Esophagus squamous epithelium (tissue), 5 donors: ENCODE measurements around the gene UTS2. TPM values are rescaled to one million over a fixed set of nuclear protein-coding genes. Genes with fewer than 3 reads are reported as not detected.

Experiments used
- DNase-seq: peaks from one replicate; lab custom pipeline; 2025; lab: John Stamatoyannopoulos, UW
- H3K27ac ChIP-seq, 4 donors: fragments of 200-600 bp; sonication (generic); one replicate each; pipeline ENCODE4 v1.5.1; 2016 to 2019; ENCODE audit warnings: mild to moderate bottlenecking in 1 of 4
- H3K27me3 ChIP-seq, 4 donors: fragments of 200-600 bp; sonication (generic); 1 replicate in 3 of 4; 2 replicates in 1 of 4; pipeline versions ENCODE4 v1.5.1 to v1.6.0; 2017 to 2021; ENCODE audit warnings: antibody characterized with exemption in 1 of 4
- H3K36me3 ChIP-seq, 3 donors: fragments of 200-600 bp; sonication (generic); one replicate each; pipeline ENCODE4 v1.5.1; 2016 to 2019
- H3K4me1 ChIP-seq, 3 donors: fragments of 200-600 bp; sonication (generic); one replicate each; pipeline ENCODE4 v1.5.1; 2017 to 2019
- H3K4me3 ChIP-seq, 4 donors: fragments of 200-600 bp; sonication (generic); 1 replicate in 3 of 4; 2 replicates in 1 of 4; pipeline ENCODE4 v1.5.1; 2016 to 2019; ENCODE audit warnings: mild to moderate bottlenecking in 2 of 4, moderate library complexity in 1 of 4
- H3K9me3 ChIP-seq, 3 donors: fragments of 200-600 bp; sonication (generic); one replicate each; pipeline ENCODE4 v1.5.1; 2016 to 2019
- CTCF ChIP-seq, 6 experiments: fragments of 450-650 bp in 4 of 6; fragments of 200-600 bp in 2 of 6; sonication (generic) in 2 of 6; IDR thresholded peaks; one replicate each; pipeline ENCODE4 v1.5.1; 2016 to 2019; ENCODE audit warnings: antibody characterized with exemption in 6 of 6, mild to moderate bottlenecking in 4 of 6, moderate library complexity in 4 of 6
- POLR2A ChIP-seq, 4 donors: fragments of 450-650 bp; IDR thresholded peaks; one replicate each; pipeline ENCODE4 v1.6.1; 2017; ENCODE audit warnings: antibody characterized with exemption in 4 of 4, mild to moderate bottlenecking in 4 of 4, moderate library complexity in 3 of 4
- WGBS, 2 donors: methylation state at CpG; one replicate each; pipeline ENCODE4 v1.1.5; 2018; 5-methylcytosine and 5-hydroxymethylcytosine counted together
- intact Hi-C: fragments of 100-400 bp; cut with DNase I; formaldehyde crosslinking; loops from one replicate; pipeline ENCODE4 v1.15.0; 2022
- total RNA-seq, 4 donors: library from RNA; depleted of rRNA; stranded (reverse); fragments of >200 nt; gene quantifications; one replicate each; pipeline ENCODE4 v1.1.0, GENCODE V29; 2016
- donor health status: DM: yes; HTN: yes; CAD: no.

UTS2 gene
- total RNA-seq, 4 donors from 2014 or later = not detected

GRCh38 chr1:7865978-7866377 is 13.1 kb upstream of the UTS2 start:
- no peak for TF ChIP-seq CTCF (IDR thresholded peaks at IDR 0.05)
- no peak for DNase-seq
- Histone ChIP-seq H3K9me3 (no peaks in the 10 kb centered on the region), H3K4me1 (no peaks in the 10 kb centered on the region), H3K27ac (no peak overlapping the region), H3K4me3 (no peak overlapping the region), H3K36me3 (no peaks in the 10 kb centered on the region), H3K27me3 (no peaks in the 10 kb centered on the region)
- 83 to 89% methylated on average over 10 to 13 of the region's 16 CpGs for WGBS, 2 donors
- intact Hi-C loops = no loop called here

GRCh38 chr1:7863756-7864328 is 11.0 kb upstream of the UTS2 start:
- no peak overlapping the region for H3K27ac ChIP-seq
- intact Hi-C loops = no loop called here
- no peak for DNase-seq
- TF ChIP-seq CTCF (IDR thresholded peaks at IDR 0.05) = no peak
- no peak for TF ChIP-seq POLR2A (IDR thresholded peaks at IDR 0.05)
- no peaks in the 10 kb centered on the region for H3K9me3 ChIP-seq
- H3K27me3 ChIP-seq = no peaks in the 10 kb centered on the region
- H3K36me3 ChIP-seq = no peaks in the 10 kb centered on the region
- 68 to 71% methylated on average over 5 to 16 of the region's 17 CpGs for WGBS, 2 donors
- H3K4me3 ChIP-seq = no peak overlapping the region
- H3K4me1 ChIP-seq = no peaks in the 10 kb centered on the region

GRCh38 chr1:7862211-7863060 is 9.6 kb upstream of the UTS2 start:
- WGBS, 2 donors = 82 to 85% methylated on average over 16 to 17 of the region's 17 CpGs

GRCh38 chr1:7861452-7861851 is 8.6 kb upstream of the UTS2 start:
- WGBS, 2 donors = 87 to 93% methylated on average over 10 to 12 of the region's 15 CpGs
- Histone ChIP-seq H3K27me3 (no peaks in the 10 kb centered on the region), H3K4me1 (no peaks in the 10 kb centered on the region), H3K4me3 (no peak overlapping the region), H3K9me3 (no peaks in the 10 kb centered on the region), H3K27ac (no peak overlapping the region), H3K36me3 (no peaks in the 10 kb centered on the region)
- intact Hi-C loops = no loop called here
- TF ChIP-seq CTCF (IDR thresholded peaks at IDR 0.05) (no peak), POLR2A (IDR thresholded peaks at IDR 0.05) (no peak)
- DNase-seq = no peak

More at GRCh38 chr1:7862211-7863060, 9.6 kb upstream of the UTS2 start:
- no peak for DNase-seq
- Histone ChIP-seq H3K9me3 (no peaks in the 10 kb centered on the region), H3K36me3 (no peaks in the 10 kb centered on the region), H3K27ac (no peak overlapping the region), H3K27me3 (no peaks in the 10 kb centered on the region), H3K4me3 (no peak overlapping the region), H3K4me1 (no peaks in the 10 kb centered on the region)
- TF ChIP-seq POLR2A (IDR thresholded peaks at IDR 0.05) = no peak
- no peak for TF ChIP-seq CTCF (IDR thresholded peaks at IDR 0.05)
- intact Hi-C loops = no loop called here

GRCh38 chr1:7860130-7860529 is 7.3 kb upstream of the UTS2 start:
- H3K27me3 ChIP-seq = no peaks in the 10 kb centered on the region

More at GRCh38 chr1:7860130-7860529, 7.3 kb upstream of the UTS2 start:
- Histone ChIP-seq H3K36me3 (no peaks in the 10 kb centered on the region), H3K4me3 (no peak overlapping the region), H3K27ac (no peak overlapping the region), H3K4me1 (no peaks in the 10 kb centered on the region), H3K9me3 (no peaks in the 10 kb centered on the region)
- no peak for TF ChIP-seq POLR2A (IDR thresholded peaks at IDR 0.05)
- no peak for TF ChIP-seq CTCF (IDR thresholded peaks at IDR 0.05)
- WGBS, 2 donors = 76 to 88% methylated on average over 8 to 9 of the region's 9 CpGs
- intact Hi-C loops = no loop called here
- no peak for DNase-seq
